Gastroesophageal sphincter (tissue), 4 donors: ENCODE data around the gene CDKN2AIPNL. TPM values are rescaled to one million over a fixed set of nuclear protein-coding genes. Genes with fewer than 3 reads are reported as not detected.

Source experiments
- ATAC-seq: fragments of 150-250 bp; one replicate; pipeline ENCODE4 v1.9.1; 2016; ENCODE audit warnings: mild to moderate bottlenecking, moderate library complexity
- H3K27ac ChIP-seq, 4 donors: fragments of 200-600 bp; sonication (generic) in 3 of 4; 1 replicate in 3 of 4; 2 replicates in 1 of 4; pipeline ENCODE4 v1.5.1; 2016 to 2019
- H3K27me3 ChIP-seq: fragments of 200-600 bp; sonication (generic); one replicate; pipeline ENCODE4 v1.5.1; 2019
- H3K36me3 ChIP-seq, 2 donors: fragments of 200-600 bp; sonication (generic); one replicate each; pipeline ENCODE4 v1.5.1; 2019; ENCODE audit warnings: control low read depth in 1 of 2
- H3K4me1 ChIP-seq, 3 donors: fragments of 200-600 bp; sonication (generic); 1 replicate in 2 of 3; 2 replicates in 1 of 3; pipeline ENCODE4 v1.5.1; 2016 to 2019; ENCODE audit warnings: control low read depth in 2 of 3
- H3K4me3 ChIP-seq, 2 donors: fragments of 200-600 bp; sonication (generic); one replicate each; pipeline ENCODE4 v1.5.1; 2019; ENCODE audit warnings: mild to moderate bottlenecking in 1 of 2, moderate library complexity in 1 of 2
- H3K9me3 ChIP-seq, 3 donors: fragments of 200-600 bp; sonication (generic); one replicate each; pipeline ENCODE4 v1.5.1; 2017 to 2019; ENCODE audit warnings: control low read depth in 2 of 3
- CTCF ChIP-seq, 4 experiments: fragments of 200-600 bp in 2 of 4; fragments of 450-650 bp in 2 of 4; sonication (generic) in 1 of 4; IDR thresholded peaks; one replicate each; pipeline ENCODE4 v1.5.1; 2017 to 2019; ENCODE audit warnings: antibody characterized with exemption in 4 of 4, mild to moderate bottlenecking in 2 of 4, moderate library complexity in 2 of 4
- EP300 ChIP-seq: sonication (generic); formaldehyde crosslinking; IDR thresholded peaks from one replicate; pipeline ENCODE4 v1.6.1; 2017; ENCODE audit warnings: antibody characterized with exemption, mild to moderate bottlenecking
- POLR2A ChIP-seq, 2 donors: fragments of 450-650 bp; IDR thresholded peaks; one replicate each; pipeline ENCODE4 v1.6.1; 2017; ENCODE audit warnings: antibody characterized with exemption in 2 of 2, mild to moderate bottlenecking in 2 of 2, moderate library complexity in 1 of 2
- POLR2AphosphoS5 ChIP-seq: sonication (generic); formaldehyde crosslinking; IDR thresholded peaks from one replicate; pipeline ENCODE4 v1.6.1; 2017; ENCODE audit warnings: antibody characterized with exemption
- WGBS, 2 donors: methylation state at CpG; one replicate each; pipeline ENCODE4 v1.1.5; 2018; ENCODE audit warnings: low coverage in 1 of 2; 5-methylcytosine and 5-hydroxymethylcytosine counted together
- total RNA-seq, 4 donors: library from RNA; depleted of rRNA; stranded (reverse); fragments of >200 nt; gene quantifications; one replicate each; pipeline ENCODE4 v1.1.0, GENCODE V29; 2016

CDKN2AIPNL gene
- total RNA-seq, 4 donors from 2014 or later, result 15.1 to 25.7 (median 21.0) TPM

GRCh38 chr5:134445856-134446818 lies 34.5 kb upstream of the CDKN2AIPNL start:
- Histone ChIP-seq H3K27me3 (no peaks in the 10 kb centered on the region), H3K9me3 (no peaks in the 10 kb centered on the region), H3K36me3 (no peaks in the 10 kb centered on the region), H3K4me3 (no peak overlapping the region), H3K4me1 (no peaks in the 10 kb centered on the region), H3K27ac (no peak overlapping the region)
- no peak for ATAC-seq
- TF ChIP-seq POLR2A (IDR thresholded peaks at IDR 0.05) (no peak), EP300 (no peak), CTCF (IDR thresholded peaks at IDR 0.05) (no peak), POLR2AphosphoS5 (no peak)
- WGBS, 2 donors, result 95 to 100% methylated on average over 2 to 4 of the region's 8 CpGs

- Histone ChIP-seq H3K27ac (no peak overlapping the region), H3K27me3 (no peaks in the 10 kb centered on the region), H3K9me3 (no peaks in the 10 kb centered on the region), H3K4me1 (no peaks in the 10 kb centered on the region), H3K36me3 (no peaks in the 10 kb centered on the region), H3K4me3 (no peak overlapping the region)
- WGBS, 2 donors, result 100% methylated on average over 2 to 3 of the region's 5 CpGs
- no peak for ATAC-seq
- TF ChIP-seq POLR2AphosphoS5, result no peak
- no peak for TF ChIP-seq CTCF (IDR thresholded peaks at IDR 0.05)
- no peak for TF ChIP-seq POLR2A (IDR thresholded peaks at IDR 0.05)
- TF ChIP-seq EP300, result no peak
These were observed 33.3 kb upstream of the CDKN2AIPNL start for GRCh38 chr5:134444941-134445471.

GRCh38 chr5:134440201-134440755 lies 28.6 kb upstream of the CDKN2AIPNL start:
- Histone ChIP-seq H3K4me3 (no peak overlapping the region), H3K27ac (peak overlapping the region in 1 of 4 donors; percentile 15), H3K9me3 (no peaks in the 10 kb centered on the region), H3K36me3 (no peaks in the 10 kb centered on the region), H3K4me1 (peaks cover 8 to 41% (median 35%) of the 10 kb centered on the region in 3 donors), H3K27me3 (no peaks in the 10 kb centered on the region)
- TF ChIP-seq CTCF (IDR thresholded peaks at IDR 0.05), result no peak
- no peak for TF ChIP-seq EP300
- no peak for TF ChIP-seq POLR2AphosphoS5
- no peak for TF ChIP-seq POLR2A (IDR thresholded peaks at IDR 0.05)
- no peak for ATAC-seq
- WGBS, 2 donors, result 60 to 64% methylated on average over 3 of the region's 3 CpGs

- Histone ChIP-seq H3K27me3 (no peaks in the 10 kb centered on the region), H3K9me3 (no peaks in the 10 kb centered on the region), H3K4me1 (peaks cover 8 to 41% (median 35%) of the 10 kb centered on the region in 3 donors), H3K4me3 (no peak overlapping the region), H3K36me3 (no peaks in the 10 kb centered on the region), H3K27ac (peak overlapping the region; percentile 40 to 88 (median 85))
- 28 to 46% methylated on average over 6 to 7 of the region's 7 CpGs for WGBS, 2 donors
- peak; percentile 90 for ATAC-seq
- peak in 1 of 4 experiments; percentile 23 for TF ChIP-seq CTCF (IDR thresholded peaks at IDR 0.05)
- no peak for TF ChIP-seq POLR2A (IDR thresholded peaks at IDR 0.05)
- peak; percentile 94 for TF ChIP-seq POLR2AphosphoS5
These were observed 27.6 kb upstream of the CDKN2AIPNL start for GRCh38 chr5:134439210-134439654.
